NCI-H82 treated with DMSO at 0.1 percent for 48 hours (cell line): ENCODE data around the gene KCNN3.

Source experiments
- DNase-seq: peaks from one replicate; lab custom pipeline; 2025; ENCODE audit not compliant: unreplicated experiment; lab: John Stamatoyannopoulos, UW

Gene KCNN3

GRCh38 chr1:154819628-154820590, 50.2 kb downstream of the KCNN3 start:
- no peak for DNase-seq

- DNase-seq, result no peak
Observed at GRCh38 chr1:154818911-154819310, 51.2 kb downstream of the KCNN3 start.

GRCh38 chr1:154816937-154817336, 53.1 kb downstream of the KCNN3 start:
- no peak for DNase-seq

GRCh38 chr1:154816369-154816768, 53.7 kb downstream of the KCNN3 start:
- DNase-seq, result no peak

GRCh38 chr1:154813846-154814505, 56.1 kb downstream of the KCNN3 start:
- no peak for DNase-seq

GRCh38 chr1:154813300-154813816, 56.7 kb downstream of the KCNN3 start:
- no peak for DNase-seq

- no peak for DNase-seq
Observed at GRCh38 chr1:154812877-154813276, 57.2 kb downstream of the KCNN3 start.

- no peak for DNase-seq
Observed at GRCh38 chr1:154810571-154810970, 59.5 kb downstream of the KCNN3 start.

- DNase-seq, result no peak
Observed at GRCh38 chr1:154809436-154810413, 60.4 kb downstream of the KCNN3 start.

- no peak for DNase-seq
Observed at GRCh38 chr1:154808909-154809262, 61.2 kb downstream of the KCNN3 start.

GRCh38 chr1:154808261-154808908, 61.7 kb downstream of the KCNN3 start:
- DNase-seq, result no peak

GRCh38 chr1:154807048-154807591, 63.0 kb downstream of the KCNN3 start:
- DNase-seq, result no peak

- no peak for DNase-seq
Observed at GRCh38 chr1:154806333-154806732, 63.7 kb downstream of the KCNN3 start.

GRCh38 chr1:154802982-154803920, 66.8 kb downstream of the KCNN3 start:
- DNase-seq, result no peak

- no peak for DNase-seq
Observed at GRCh38 chr1:154802336-154802969, 67.6 kb downstream of the KCNN3 start.

GRCh38 chr1:154801234-154802011, 68.7 kb downstream of the KCNN3 start:
- DNase-seq, result no peak

- no peak for DNase-seq
Observed at GRCh38 chr1:154799188-154799587, 70.9 kb downstream of the KCNN3 start.

- no peak for DNase-seq
Observed at GRCh38 chr1:154798645-154799044, 71.4 kb downstream of the KCNN3 start.
